Measurements from ENCODE around the gene ADAMTSL2. TPM values are rescaled to one million over a fixed set of nuclear protein-coding genes. Genes with fewer than 3 reads are reported as not detected.
A peak's percentile ranks its signal among the peaks of the same experiment; 100 is the strongest.

The ADAMTSL2 gene
- total RNA-seq, 1 experiment from 2014 or later, result 0.87 TPM

- TF ChIP-seq IRF1 (CRISPR knock-in tag; IDR thresholded peaks at IDR 0.05) (no peak), ZNF532 (CRISPR knock-in tag; IDR thresholded peaks at IDR 0.05; ENCODE audit: borderline replicate concordance) (no peak), KAT7 (CRISPR knock-in tag; IDR thresholded peaks at IDR 0.05; ENCODE audit: borderline replicate concordance) (no peak), NR1H2 (CRISPR knock-in tag; IDR thresholded peaks at IDR 0.05) (no peak), JUN (CRISPR knock-in tag; IDR thresholded peaks at IDR 0.05) (no peak)
Observed at GRCh38 chr9:133539991-133540697, 5.6 kb downstream of the ADAMTSL2 start (continued).

GRCh38 chr9:133540698-133541025 lies 6.2 kb downstream of the ADAMTSL2 start:
- DNase-seq (ENCODE audit: low spot score) (no peak), ATAC-seq (peak; percentile 56)
- POLR2A ChIA-PET, result no interaction called here
- Mint-ChIP-seq H3K36me3 (no peaks in the 10 kb centered on the region), H3K27ac (no peak overlapping the region), H3K9me3 (no peaks in the 10 kb centered on the region), H3K4me1 (peaks cover 19% of the 10 kb centered on the region), H3K4me3 (no peak overlapping the region; the same call in none of the 2 replicates), H3K27me3 (ENCODE audit: low read depth) (peaks cover 5% of the 10 kb centered on the region)
- TF ChIP-seq ZNF423 (CRISPR knock-in tag; IDR thresholded peaks at IDR 0.05), result no peak
- TF ChIP-seq USF2 (CRISPR knock-in tag; IDR thresholded peaks at IDR 0.05), result peak; percentile 62
- no peak for TF ChIP-seq CTCF (IDR thresholded peaks at IDR 0.05)
- TF ChIP-seq HMGA2 (CRISPR knock-in tag; IDR thresholded peaks at IDR 0.05), result no peak
- CTCF ChIA-PET, result interaction anchor here (0.8 to 2.9 kb wide), 11 partner anchors 11 to 396 kb away, joined by 3 to 12 read pairs (median 3); no protein-coding TSS in a partner anchor

- POLR2A ChIA-PET, result no interaction called here
- Mint-ChIP-seq H3K27ac (no peak overlapping the region), H3K4me3 (no peak overlapping the region)
- TF ChIP-seq ERG (CRISPR knock-in tag; IDR thresholded peaks at IDR 0.05) (no peak), FOXJ3 (CRISPR knock-in tag; IDR thresholded peaks at IDR 0.05; ENCODE audit: borderline replicate concordance) (no peak), USF1 (CRISPR knock-in tag; IDR thresholded peaks at IDR 0.05) (no peak), ZNF263 (CRISPR knock-in tag; IDR thresholded peaks at IDR 0.05; ENCODE audit: low read depth) (no peak), ZNF138 (CRISPR knock-in tag; conservative IDR thresholded peaks at IDR 0.05) (no peak), AFF4 (CRISPR knock-in tag; IDR thresholded peaks at IDR 0.05; ENCODE audit: borderline replicate concordance) (no peak)
Observed at GRCh38 chr9:133542002-133542401, 7.5 kb downstream of the ADAMTSL2 start.

More at GRCh38 chr9:133542002-133542401, 7.5 kb downstream of the ADAMTSL2 start:
- CTCF ChIA-PET, result interaction anchor here (2.4 to 2.9 kb wide), 2 partner anchors 15 to 43 kb away, joined by 7 to 12 read pairs; no protein-coding TSS in a partner anchor
- Mint-ChIP-seq H3K9me3 (no peaks in the 10 kb centered on the region), H3K27me3 (ENCODE audit: low read depth) (no peaks in the 10 kb centered on the region), H3K4me1 (peaks cover 15% of the 10 kb centered on the region), H3K36me3 (no peaks in the 10 kb centered on the region)
- no peak for DNase-seq (ENCODE audit: low spot score)
- ATAC-seq, result no peak
